Lung (tissue), 12 donors: ENCODE results near the gene MOV10. TPM values are rescaled to one million over a fixed set of nuclear protein-coding genes. Genes with fewer than 3 reads are reported as not detected.

ENCODE experiments used
- ATAC-seq: fragments of 200-7000 bp; cut with Tn5 transposase; one replicate; pipeline ENCODE4 v1.9.1; 2020; ENCODE audit warnings: moderate number of reproducible peaks; ENCODE audit not compliant: insufficient read depth, low FRiP score
- DNase-seq, 3 donors: peaks; one replicate each; pipeline ENCODE4 v3.0.0-alpha.2; 2013 to 2017
- H3K27ac ChIP-seq, 2 donors: one replicate each; pipeline ENCODE4 v1.5.1; 2013; ENCODE audit warnings: mild to moderate bottlenecking in 2 of 2, moderate library complexity in 2 of 2, control low read depth in 1 of 2, inconsistent platforms in 1 of 2, low read depth in 1 of 2, low read length in 1 of 2
- H3K27me3 ChIP-seq, 3 donors: one replicate each; pipeline ENCODE4 v1.5.1; 2013; ENCODE audit warnings: low read length in 2 of 3; ENCODE audit not compliant: control insufficient read depth in 3 of 3, insufficient read depth in 3 of 3
- H3K36me3 ChIP-seq, 4 donors: one replicate each; pipeline ENCODE4 v1.5.1; 2013; ENCODE audit warnings: low read length in 4 of 4, mild to moderate bottlenecking in 1 of 4, moderate library complexity in 1 of 4; ENCODE audit not compliant: control insufficient read depth in 4 of 4, insufficient read depth in 4 of 4
- H3K4me1 ChIP-seq, 5 donors: one replicate each; pipeline ENCODE4 v1.5.1; 2013; ENCODE audit warnings: low read length in 5 of 5, mild to moderate bottlenecking in 2 of 5, moderate library complexity in 1 of 5; ENCODE audit not compliant: control insufficient read depth in 5 of 5, insufficient read depth in 5 of 5
- H3K4me3 ChIP-seq: one replicate; pipeline ENCODE4 v1.5.1; 2013; ENCODE audit warnings: mild to moderate bottlenecking, control low read depth, moderate library complexity
- H3K9ac ChIP-seq, 2 donors: one replicate each; pipeline ENCODE4 v1.5.1; 2013; ENCODE audit warnings: low read length in 2 of 2, control low read depth in 1 of 2; ENCODE audit not compliant: insufficient read depth in 1 of 2
- H3K9me3 ChIP-seq, 4 donors: one replicate each; pipeline ENCODE4 v1.5.1; 2013; ENCODE audit warnings: low read length in 3 of 4, mild to moderate bottlenecking in 1 of 4, moderate library complexity in 1 of 4; ENCODE audit not compliant: control insufficient read depth in 4 of 4, insufficient read depth in 3 of 4
- WGBS, 2 donors: extraction: QIAGEN DNeasy Blood & Tissue Kit; methylation state at CpG; one replicate each; pipeline ENCODE4 v1.1.7; 2013; 5-methylcytosine and 5-hydroxymethylcytosine counted together
- polyA plus RNA-seq, 2 donors: library from polyadenylated mRNA; stranded (reverse); fragments of 200-250 nt; gene quantifications; one replicate each; pipeline ENCODE4 v1.2.1, GENCODE V29; 2013
- total RNA-seq, 2 donors: library from RNA; depleted of rRNA in 1 of 2; stranded (reverse); fragments of >200 nt in 1 of 2; gene quantifications; one replicate each; pipeline ENCODE4 v1.2.1, GENCODE V29; 2014 to 2021
- TF ChIP-seq, protein P1 (sequence below): IDR thresholded peaks from 2 replicates; pipeline ENCODE4 v1.5.1; 2012; ENCODE audit warnings: mild to moderate bottlenecking; ENCODE audit errors: control extremely low read depth, extremely low read depth
- donor health status: control.
- donor health status: control.
- donor health status: Bipolar disorder and iron deficiency.
- donor health status: healthy.
- donor health status: DM: yes; HTN: yes; CAD: no.

MOV10 gene
- total and polyA plus RNA-seq, 4 donors: 33.4 to 51.3 (median 40.2) TPM

DNA sequence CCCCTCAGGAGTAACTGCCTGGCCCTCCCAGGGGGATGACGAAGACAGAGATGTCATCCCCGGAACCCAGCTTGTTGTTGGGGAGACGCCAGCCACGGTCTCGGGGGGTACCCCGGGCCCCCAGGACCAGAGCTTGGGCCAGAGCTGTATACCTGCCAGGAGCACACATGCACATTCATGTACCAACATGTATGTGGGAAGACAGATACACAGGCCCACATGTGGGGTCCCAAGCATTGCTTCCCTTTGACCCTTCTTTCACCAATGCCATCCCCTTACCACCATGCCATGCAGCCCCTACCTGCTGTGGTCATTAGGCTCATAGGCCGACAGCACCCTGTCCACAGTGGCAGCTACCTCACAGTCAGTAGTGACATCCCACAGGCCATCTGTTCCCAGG is 35.7 kb downstream of the MOV10 start:
- H3K9ac ChIP-seq: no peak overlapping the region
- H3K36me3 ChIP-seq: no peaks in the 10 kb centered on the region
- no peak for ATAC-seq
- H3K9me3 ChIP-seq: no peaks in the 10 kb centered on the region
- WGBS, 2 donors: 95 to 99% methylated on average over 7 of the region's 7 CpGs
- TF ChIP-seq, protein P1, sequence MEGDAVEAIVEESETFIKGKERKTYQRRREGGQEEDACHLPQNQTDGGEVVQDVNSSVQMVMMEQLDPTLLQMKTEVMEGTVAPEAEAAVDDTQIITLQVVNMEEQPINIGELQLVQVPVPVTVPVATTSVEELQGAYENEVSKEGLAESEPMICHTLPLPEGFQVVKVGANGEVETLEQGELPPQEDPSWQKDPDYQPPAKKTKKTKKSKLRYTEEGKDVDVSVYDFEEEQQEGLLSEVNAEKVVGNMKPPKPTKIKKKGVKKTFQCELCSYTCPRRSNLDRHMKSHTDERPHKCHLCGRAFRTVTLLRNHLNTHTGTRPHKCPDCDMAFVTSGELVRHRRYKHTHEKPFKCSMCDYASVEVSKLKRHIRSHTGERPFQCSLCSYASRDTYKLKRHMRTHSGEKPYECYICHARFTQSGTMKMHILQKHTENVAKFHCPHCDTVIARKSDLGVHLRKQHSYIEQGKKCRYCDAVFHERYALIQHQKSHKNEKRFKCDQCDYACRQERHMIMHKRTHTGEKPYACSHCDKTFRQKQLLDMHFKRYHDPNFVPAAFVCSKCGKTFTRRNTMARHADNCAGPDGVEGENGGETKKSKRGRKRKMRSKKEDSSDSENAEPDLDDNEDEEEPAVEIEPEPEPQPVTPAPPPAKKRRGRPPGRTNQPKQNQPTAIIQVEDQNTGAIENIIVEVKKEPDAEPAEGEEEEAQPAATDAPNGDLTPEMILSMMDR: no peak
- H3K27me3 ChIP-seq: peaks cover 0 to 15% (median 0%) of the 10 kb centered on the region in 3 donors
- DNase-seq: no peak
- H3K27ac ChIP-seq: no peak overlapping the region
- H3K4me1 ChIP-seq: peaks cover 0 to 28% (median 9%) of the 10 kb centered on the region in 5 donors
- no peak overlapping the region for H3K4me3 ChIP-seq

DNA sequence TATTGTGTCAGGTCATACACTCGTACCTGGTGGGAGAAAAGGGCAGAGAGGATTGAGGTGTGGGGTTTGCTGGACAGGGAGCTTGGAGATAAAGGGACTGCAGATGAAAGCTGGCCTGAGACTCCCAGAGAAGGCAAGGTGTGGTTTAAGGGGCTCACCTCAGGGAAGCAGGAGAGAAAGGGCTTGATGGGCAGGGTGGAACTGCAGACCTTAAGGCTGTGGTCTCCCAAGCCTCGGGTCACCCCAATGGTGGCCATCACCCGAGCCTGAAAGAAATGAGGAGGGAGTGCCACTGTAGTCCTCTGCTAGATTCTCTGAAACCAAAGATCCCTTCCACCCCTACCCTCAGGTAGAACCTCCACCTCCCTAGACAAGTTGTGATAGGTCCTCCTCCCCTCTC is 36.1 kb downstream of the MOV10 start:
- WGBS, 2 donors: 88 to 91% methylated on average over 3 of the region's 3 CpGs
- Histone ChIP-seq H3K36me3 (no peaks in the 10 kb centered on the region), H3K4me1 (peaks cover 0 to 25% (median 5%) of the 10 kb centered on the region in 5 donors), H3K27me3 (peaks cover 0 to 15% (median 0%) of the 10 kb centered on the region in 3 donors), H3K9ac (no peak overlapping the region), H3K9me3 (no peaks in the 10 kb centered on the region), H3K4me3 (no peak overlapping the region), H3K27ac (no peak overlapping the region)
- ATAC-seq (no peak), DNase-seq (no peak)
- TF ChIP-seq, protein P1: no peak

GRCh38 chr1:112711041-112711440 is 36.6 kb downstream of the MOV10 start:
- no peak overlapping the region for H3K4me3 ChIP-seq
- no peaks in the 10 kb centered on the region for H3K36me3 ChIP-seq
- H3K27ac ChIP-seq: no peak overlapping the region
- DNase-seq: no peak
- peaks cover 0 to 15% (median 0%) of the 10 kb centered on the region in 3 donors for H3K27me3 ChIP-seq
- no peak overlapping the region for H3K9ac ChIP-seq
- ATAC-seq: no peak
- TF ChIP-seq, protein P1: no peak
- H3K4me1 ChIP-seq: peaks cover 0 to 25% (median 5%) of the 10 kb centered on the region in 5 donors
- 63 to 73% methylated on average over 7 of the region's 7 CpGs for WGBS, 2 donors
- no peaks in the 10 kb centered on the region for H3K9me3 ChIP-seq

DNA sequence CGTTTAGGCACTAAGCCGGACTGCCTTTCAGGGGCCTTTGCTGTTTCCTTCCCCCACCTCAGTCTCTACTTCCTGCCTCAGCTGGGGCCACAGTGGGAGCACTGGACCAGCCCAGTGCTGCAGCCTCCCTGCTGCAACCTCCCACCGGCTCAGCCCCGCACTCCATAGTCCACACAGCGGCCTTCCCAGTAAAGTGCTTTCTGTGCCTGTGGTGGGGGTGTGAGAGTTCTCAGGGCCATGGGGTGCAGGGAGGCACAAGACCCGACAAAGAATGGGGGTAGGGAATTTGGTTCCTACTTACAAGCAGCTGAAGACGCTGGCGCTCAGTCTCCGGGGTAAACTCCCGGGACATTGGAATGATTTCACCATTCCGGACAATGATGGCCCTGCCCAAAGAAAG is 37.2 kb downstream of the MOV10 start:
- Histone ChIP-seq H3K36me3 (no peaks in the 10 kb centered on the region), H3K27me3 (peaks cover 0 to 15% (median 0%) of the 10 kb centered on the region in 3 donors), H3K4me3 (no peak overlapping the region), H3K9ac (no peak overlapping the region), H3K9me3 (no peaks in the 10 kb centered on the region), H3K4me1 (peaks cover 0 to 25% (median 5%) of the 10 kb centered on the region in 5 donors), H3K27ac (no peak overlapping the region)
- 79 to 80% methylated on average over 11 of the region's 11 CpGs for WGBS, 2 donors
- DNase-seq: no peak
- TF ChIP-seq, protein P1: no peak
- no peak for ATAC-seq
